ENCODE measurements around the gene MED27. TPM values are rescaled to one million over a fixed set of nuclear protein-coding genes. Genes with fewer than 3 reads are reported as not detected.

Gene MED27
- total and polyA plus RNA-seq, 2 donors (not counting 1 experiment from before 2014, with no cell fraction given) = 13.4 to 44.7 TPM

DNA sequence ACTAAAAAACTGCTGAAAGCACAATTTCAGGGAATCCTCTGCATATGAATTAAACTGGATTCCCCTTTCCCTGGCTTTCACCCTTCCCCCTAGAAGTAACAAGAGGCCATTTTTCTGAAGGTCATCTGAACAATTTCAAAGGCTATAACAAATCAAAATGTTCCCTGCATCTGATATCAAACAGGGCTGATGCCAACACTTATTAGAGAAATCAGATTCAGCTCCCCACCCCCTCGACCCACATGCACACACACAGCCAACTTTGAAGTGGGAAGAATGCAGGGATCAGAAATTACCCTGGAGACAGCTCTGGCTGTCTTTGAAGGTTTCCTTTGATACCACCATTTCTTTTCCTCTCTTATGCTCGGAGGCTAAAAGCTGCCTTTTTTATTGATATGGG is 190.7 kb downstream of the MED27 start:
- no peaks in the 10 kb centered on the region for H3K36me3 ChIP-seq (ENCODE audit: control insufficient read depth, insufficient read depth, low read length)
- H3K9ac ChIP-seq (ENCODE audit: insufficient read depth, low read length) = no peak overlapping the region
- no peak overlapping the region for H2AFZ ChIP-seq (ENCODE audit: low read length)
- no peaks in the 10 kb centered on the region for H3K9me3 ChIP-seq (ENCODE audit: control insufficient read depth, insufficient read depth, low read depth, low read length)
- H3K4me3 ChIP-seq (replicated peaks in 1 of 4; ENCODE audit: control extremely low read depth in 1 of 4, insufficient read depth in 1 of 4, low read depth in 3 of 4, low read length in 4 of 4) = no peak overlapping the region
- no peak overlapping the region for H3K4me2 ChIP-seq (ENCODE audit: extremely low read depth, insufficient read depth, low read length)
- no peak for TF ChIP-seq EZH2 (IDR thresholded peaks at IDR 0.05; ENCODE audit: low read length, missing control alignments)
- no peak for TF ChIP-seq CTCF (conservative IDR thresholded peaks at IDR 0.05 in 1 of 2, IDR thresholded peaks at IDR 0.05 in 1 of 2; ENCODE audit: low read depth in 1 of 2, low read length in 2 of 2)
- H3K79me2 ChIP-seq (ENCODE audit: control insufficient read depth, insufficient read depth, low read length) = no peaks in the 10 kb centered on the region
- H3K27ac ChIP-seq (ENCODE audit: insufficient read depth, low read length) = no peak overlapping the region
- DNase-seq (ENCODE audit: low read depth in 2 of 2) = no peak
- no peaks in the 10 kb centered on the region for H4K20me1 ChIP-seq (ENCODE audit: control insufficient read depth, extremely low read depth, insufficient read depth, low read length)
- H3K4me1 ChIP-seq (ENCODE audit: control insufficient read depth, extremely low read depth, insufficient read depth, low read length) = no peaks in the 10 kb centered on the region
- H3K27me3 ChIP-seq (ENCODE audit: control insufficient read depth, insufficient read depth, low read length) = no peaks in the 10 kb centered on the region

DNA sequence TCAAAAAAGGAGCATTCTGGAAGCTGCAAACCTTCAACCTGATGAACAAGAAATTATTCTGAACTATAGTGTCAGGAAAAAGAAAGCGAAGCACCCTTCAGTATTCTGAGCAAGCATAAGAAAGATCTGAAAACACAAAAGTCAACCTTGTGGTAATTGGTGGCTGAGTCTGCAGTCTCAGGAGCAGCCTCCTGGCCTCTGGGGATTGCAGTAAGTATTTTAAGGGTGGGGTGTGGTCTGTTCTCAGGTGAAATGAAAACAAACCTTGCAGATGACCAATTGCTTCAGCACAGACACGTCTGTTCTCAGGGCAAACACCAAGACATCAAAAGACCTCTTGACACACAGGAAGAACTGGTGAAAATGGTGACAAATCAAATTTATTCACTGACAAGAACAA is 192.0 kb downstream of the MED27 start:
- DNase-seq (ENCODE audit: low read depth in 2 of 2) = no peak
- Histone ChIP-seq H3K27me3 (ENCODE audit: control insufficient read depth, insufficient read depth, low read length) (no peaks in the 10 kb centered on the region), H3K4me3 (replicated peaks in 1 of 4; ENCODE audit: control extremely low read depth in 1 of 4, insufficient read depth in 1 of 4, low read depth in 3 of 4, low read length in 4 of 4) (no peak overlapping the region), H2AFZ (ENCODE audit: low read length) (no peak overlapping the region), H3K79me2 (ENCODE audit: control insufficient read depth, insufficient read depth, low read length) (no peaks in the 10 kb centered on the region), H4K20me1 (ENCODE audit: control insufficient read depth, extremely low read depth, insufficient read depth, low read length) (no peaks in the 10 kb centered on the region), H3K9me3 (ENCODE audit: control insufficient read depth, insufficient read depth, low read depth, low read length) (no peaks in the 10 kb centered on the region), H3K4me2 (ENCODE audit: extremely low read depth, insufficient read depth, low read length) (no peak overlapping the region), H3K27ac (ENCODE audit: insufficient read depth, low read length) (no peak overlapping the region), H3K36me3 (ENCODE audit: control insufficient read depth, insufficient read depth, low read length) (no peaks in the 10 kb centered on the region), H3K4me1 (ENCODE audit: control insufficient read depth, extremely low read depth, insufficient read depth, low read length) (no peaks in the 10 kb centered on the region), H3K9ac (ENCODE audit: insufficient read depth, low read length) (no peak overlapping the region)
- no peak for TF ChIP-seq CTCF (conservative IDR thresholded peaks at IDR 0.05 in 1 of 2, IDR thresholded peaks at IDR 0.05 in 1 of 2; ENCODE audit: low read depth in 1 of 2, low read length in 2 of 2)
- no peak for TF ChIP-seq EZH2 (IDR thresholded peaks at IDR 0.05; ENCODE audit: low read length, missing control alignments)

- Histone ChIP-seq H3K9me3 (ENCODE audit: control insufficient read depth, insufficient read depth, low read depth, low read length) (no peaks in the 10 kb centered on the region), H3K4me2 (ENCODE audit: extremely low read depth, insufficient read depth, low read length) (peak overlapping the region; percentile 61), H3K36me3 (ENCODE audit: control insufficient read depth, insufficient read depth, low read length) (no peaks in the 10 kb centered on the region), H2AFZ (ENCODE audit: low read length) (no peak overlapping the region), H4K20me1 (ENCODE audit: control insufficient read depth, extremely low read depth, insufficient read depth, low read length) (no peaks in the 10 kb centered on the region), H3K79me2 (ENCODE audit: control insufficient read depth, insufficient read depth, low read length) (no peaks in the 10 kb centered on the region), H3K4me3 (replicated peaks in 1 of 4; ENCODE audit: control extremely low read depth in 1 of 4, insufficient read depth in 1 of 4, low read depth in 3 of 4, low read length in 4 of 4) (peak overlapping the region in 1 of 4 experiments; percentile 12), H3K9ac (ENCODE audit: insufficient read depth, low read length) (no peak overlapping the region), H3K27me3 (ENCODE audit: control insufficient read depth, insufficient read depth, low read length) (no peaks in the 10 kb centered on the region), H3K4me1 (ENCODE audit: control insufficient read depth, extremely low read depth, insufficient read depth, low read length) (no peaks in the 10 kb centered on the region), H3K27ac (ENCODE audit: insufficient read depth, low read length) (no peak overlapping the region)
- DNase-seq (ENCODE audit: low read depth in 2 of 2) = peak; percentile 15 to 77
- TF ChIP-seq EZH2 (IDR thresholded peaks at IDR 0.05; ENCODE audit: low read length, missing control alignments) (no peak), CTCF (conservative IDR thresholded peaks at IDR 0.05 in 1 of 2, IDR thresholded peaks at IDR 0.05 in 1 of 2; ENCODE audit: low read depth in 1 of 2, low read length in 2 of 2) (no peak)
Measured at GRCh38 chr9:131886826-131887225, 192.8 kb downstream of the MED27 start.
